Smooth muscle cell of the pulmonary artery (primary cell): ENCODE results near the gene NUMB. TPM values are rescaled to one million over a fixed set of nuclear protein-coding genes. Genes with fewer than 3 reads are reported as not detected.

ENCODE experiments used
- total RNA-seq: library from RNA; depleted of rRNA; stranded (reverse); fragments of >200 nt; gene quantifications from 2 replicates; pipeline ENCODE4 v1.2.3, GENCODE V29; 2014

Gene NUMB
- 32.2 and 41.2 TPM in 2 replicates for total RNA-seq

GRCh38 chr14:73458183-73458976 is at the start of gene NUMB:
TSS of gene NUMB (minus strand) at chr14:73458546. CDS start at chr14:73355751, 102,795 bp downstream.

GRCh38 chr14:73237219-73237785 is 221.0 kb downstream of the NUMB start, which contains the start of gene PAPLN:
TSS of gene PAPLN (plus strand) at chr14:73237506. CDS start at chr14:73239779, 2,273 bp downstream.

Other genes starting within 250 kb of the NUMB start
- gene PAPLN, start 221.0 kb downstream of the NUMB start, total RNA-seq, result 2.5 and 3.2 TPM in 2 replicates
- gene RIOX1, start 32.4 kb upstream of the NUMB start, total RNA-seq, result 11.3 and 15.8 TPM in 2 replicates
- 3.5 and 6.0 TPM in 2 replicates for gene ACOT1, start 78.6 kb upstream of the NUMB start, total RNA-seq
- under 0.01 and 0.30 TPM in 2 replicates for gene HEATR4, start 100.4 kb upstream of the NUMB start, total RNA-seq
- gene ACOT2, start 110.7 kb upstream of the NUMB start, total RNA-seq, result 27.2 and 29.3 TPM in 2 replicates
- gene ACOT4, start 133.3 kb upstream of the NUMB start, total RNA-seq, result 0.76 and 0.98 TPM in 2 replicates
- gene ACOT6, start 154.0 kb upstream of the NUMB start, total RNA-seq, result not detected in 2 replicates
- gene DNAL1, start 186.4 kb upstream of the NUMB start, total RNA-seq, result 8.4 and 11.0 TPM in 2 replicates